Measurements from ENCODE around the gene TIAM2. TPM values are rescaled to one million over a fixed set of nuclear protein-coding genes. Genes with fewer than 3 reads are reported as not detected.

The TIAM2 gene
- total RNA-seq, 1 donor from 2014 or later, result 36.8 TPM

DNA sequence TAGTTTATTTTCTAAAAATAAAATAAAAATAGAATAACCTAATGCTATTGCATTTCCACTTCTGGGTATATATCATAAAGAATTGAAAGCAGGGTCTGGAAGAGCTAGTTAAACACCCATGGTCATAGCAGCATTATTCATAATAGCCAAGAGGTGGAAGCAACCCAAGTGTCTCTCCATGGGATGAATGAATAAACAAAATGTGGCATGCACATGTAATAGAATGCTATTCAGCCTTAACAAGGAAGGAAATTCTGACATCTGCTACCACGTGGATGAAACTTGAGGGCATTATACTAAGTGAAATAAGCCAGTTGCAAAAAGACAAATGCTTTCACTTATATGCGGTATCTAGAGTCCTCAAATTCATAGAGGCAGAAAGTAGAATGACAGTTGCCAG, 130.8 kb downstream of the TIAM2 start:
- no peak overlapping the region for H3K27ac Mint-ChIP-seq (ENCODE audit: unreplicated experiment)
- peaks cover 3% of the 10 kb centered on the region for H3K36me3 Mint-ChIP-seq (ENCODE audit: low read depth)
- no peak for DNase-seq (ENCODE audit: low read depth, low spot score)
- H3K4me1 Mint-ChIP-seq, result peaks cover 39% of the 10 kb centered on the region
- H3K27me3 Mint-ChIP-seq (ENCODE audit: low read depth), result no peaks in the 10 kb centered on the region
- TF ChIP-seq, protein P1, sequence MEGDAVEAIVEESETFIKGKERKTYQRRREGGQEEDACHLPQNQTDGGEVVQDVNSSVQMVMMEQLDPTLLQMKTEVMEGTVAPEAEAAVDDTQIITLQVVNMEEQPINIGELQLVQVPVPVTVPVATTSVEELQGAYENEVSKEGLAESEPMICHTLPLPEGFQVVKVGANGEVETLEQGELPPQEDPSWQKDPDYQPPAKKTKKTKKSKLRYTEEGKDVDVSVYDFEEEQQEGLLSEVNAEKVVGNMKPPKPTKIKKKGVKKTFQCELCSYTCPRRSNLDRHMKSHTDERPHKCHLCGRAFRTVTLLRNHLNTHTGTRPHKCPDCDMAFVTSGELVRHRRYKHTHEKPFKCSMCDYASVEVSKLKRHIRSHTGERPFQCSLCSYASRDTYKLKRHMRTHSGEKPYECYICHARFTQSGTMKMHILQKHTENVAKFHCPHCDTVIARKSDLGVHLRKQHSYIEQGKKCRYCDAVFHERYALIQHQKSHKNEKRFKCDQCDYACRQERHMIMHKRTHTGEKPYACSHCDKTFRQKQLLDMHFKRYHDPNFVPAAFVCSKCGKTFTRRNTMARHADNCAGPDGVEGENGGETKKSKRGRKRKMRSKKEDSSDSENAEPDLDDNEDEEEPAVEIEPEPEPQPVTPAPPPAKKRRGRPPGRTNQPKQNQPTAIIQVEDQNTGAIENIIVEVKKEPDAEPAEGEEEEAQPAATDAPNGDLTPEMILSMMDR (conservative IDR thresholded peaks at IDR 0.05), result no peak
- no peak overlapping the region for H3K4me3 Mint-ChIP-seq
- no peaks in the 10 kb centered on the region for H3K9me3 Mint-ChIP-seq

DNA sequence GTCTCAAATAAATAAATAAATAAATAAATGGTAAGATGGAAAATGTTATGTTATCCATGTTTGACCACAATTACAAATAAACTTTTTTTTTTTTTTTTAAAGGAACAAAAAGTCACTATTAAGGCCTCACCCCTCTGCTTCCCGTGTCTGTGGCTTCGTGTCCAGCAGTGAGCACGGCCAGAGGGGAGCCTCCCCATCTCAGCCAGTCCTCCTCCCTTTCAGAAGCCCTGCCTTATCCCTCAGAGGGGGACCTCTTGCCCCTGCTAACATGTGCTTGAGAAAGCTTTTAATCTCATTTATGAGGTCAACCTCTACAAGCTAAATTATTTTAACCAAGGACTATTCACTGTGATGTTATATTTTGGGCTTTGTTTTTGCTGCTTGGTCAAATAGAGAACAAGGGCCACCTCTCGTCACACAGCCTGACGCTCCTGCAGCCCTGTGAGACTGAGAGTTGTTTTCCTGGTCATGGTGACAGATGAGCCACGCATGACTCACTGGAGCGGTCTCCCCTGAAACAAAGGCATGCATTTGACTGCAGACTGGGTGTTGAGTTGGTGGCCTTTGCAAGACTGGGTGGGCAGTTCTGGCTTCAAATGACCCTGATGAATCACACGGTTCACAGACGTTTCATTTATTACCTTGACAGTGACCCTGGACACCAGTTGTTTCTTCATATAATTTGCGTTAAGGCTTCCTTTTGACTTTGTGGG, 131.8 kb downstream of the TIAM2 start:
- Mint-ChIP-seq H3K4me3 (peak overlapping the region; percentile 14), H3K4me1 (peaks cover 31% of the 10 kb centered on the region), H3K9me3 (no peaks in the 10 kb centered on the region), H3K36me3 (ENCODE audit: low read depth) (peaks cover 3% of the 10 kb centered on the region), H3K27ac (ENCODE audit: unreplicated experiment) (peak overlapping the region; percentile 78), H3K27me3 (ENCODE audit: low read depth) (no peaks in the 10 kb centered on the region)
- no peak for DNase-seq (ENCODE audit: low read depth, low spot score)
- TF ChIP-seq, protein P1 (conservative IDR thresholded peaks at IDR 0.05), result no peak

DNA sequence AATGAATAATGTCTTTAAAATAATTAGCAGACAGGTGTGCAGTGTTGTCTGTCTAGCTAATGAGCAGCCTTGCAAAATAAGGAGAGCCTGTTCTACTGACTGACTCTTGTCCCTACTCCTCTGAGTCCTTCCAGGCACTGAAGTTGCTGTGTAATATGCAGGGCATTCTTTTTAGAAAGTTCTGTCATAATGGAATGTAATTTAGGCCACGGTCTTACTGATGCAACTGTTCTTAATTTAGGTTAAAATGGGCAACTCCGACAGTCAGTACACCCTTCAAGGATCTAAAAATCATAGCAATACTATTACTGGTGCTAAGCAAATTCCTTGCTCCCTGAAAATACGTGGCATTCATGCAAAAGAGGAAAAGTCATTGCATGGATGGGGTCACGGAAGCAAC, 133.9 kb downstream of the TIAM2 start:
- peaks cover 3% of the 10 kb centered on the region for H3K36me3 Mint-ChIP-seq (ENCODE audit: low read depth)
- no peak overlapping the region for H3K27ac Mint-ChIP-seq (ENCODE audit: unreplicated experiment)
- no peak overlapping the region for H3K4me3 Mint-ChIP-seq

DNA sequence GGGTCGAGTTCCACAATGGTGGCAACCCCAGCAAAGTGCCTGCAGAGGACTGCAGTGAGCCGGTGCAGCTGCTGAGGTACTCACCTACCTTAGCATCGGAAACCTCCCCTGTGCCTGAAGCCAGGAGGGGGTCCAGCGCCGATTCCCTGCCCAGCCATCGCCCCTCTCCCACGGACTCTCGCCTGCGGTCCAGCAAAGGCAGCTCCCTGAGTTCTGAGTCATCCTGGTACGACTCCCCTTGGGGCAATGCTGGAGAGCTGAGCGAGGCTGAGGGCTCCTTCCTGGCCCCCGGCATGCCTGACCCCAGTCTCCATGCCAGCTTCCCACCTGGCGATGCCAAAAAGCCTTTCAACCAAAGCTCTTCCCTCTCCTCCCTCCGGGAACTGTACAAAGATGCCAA, 134.6 kb downstream of the TIAM2 start:
- peaks cover 3% of the 10 kb centered on the region for H3K36me3 Mint-ChIP-seq (ENCODE audit: low read depth)
- TF ChIP-seq, protein P1 (conservative IDR thresholded peaks at IDR 0.05), result no peak
- peak overlapping the region; percentile 70 for H3K27ac Mint-ChIP-seq (ENCODE audit: unreplicated experiment)
- no peaks in the 10 kb centered on the region for H3K9me3 Mint-ChIP-seq
- no peaks in the 10 kb centered on the region for H3K27me3 Mint-ChIP-seq (ENCODE audit: low read depth)
- H3K4me1 Mint-ChIP-seq, result peaks cover 18% of the 10 kb centered on the region
- no peak for DNase-seq (ENCODE audit: low read depth, low spot score)
- no peak overlapping the region for H3K4me3 Mint-ChIP-seq

More for the DNA sequence above, 133.9 kb downstream of the TIAM2 start:
- Mint-ChIP-seq H3K4me1 (peaks cover 18% of the 10 kb centered on the region), H3K27me3 (ENCODE audit: low read depth) (no peaks in the 10 kb centered on the region), H3K9me3 (no peaks in the 10 kb centered on the region)
- DNase-seq (ENCODE audit: low read depth, low spot score), result no peak
- TF ChIP-seq, protein P1 (conservative IDR thresholded peaks at IDR 0.05), result no peak

DNA sequence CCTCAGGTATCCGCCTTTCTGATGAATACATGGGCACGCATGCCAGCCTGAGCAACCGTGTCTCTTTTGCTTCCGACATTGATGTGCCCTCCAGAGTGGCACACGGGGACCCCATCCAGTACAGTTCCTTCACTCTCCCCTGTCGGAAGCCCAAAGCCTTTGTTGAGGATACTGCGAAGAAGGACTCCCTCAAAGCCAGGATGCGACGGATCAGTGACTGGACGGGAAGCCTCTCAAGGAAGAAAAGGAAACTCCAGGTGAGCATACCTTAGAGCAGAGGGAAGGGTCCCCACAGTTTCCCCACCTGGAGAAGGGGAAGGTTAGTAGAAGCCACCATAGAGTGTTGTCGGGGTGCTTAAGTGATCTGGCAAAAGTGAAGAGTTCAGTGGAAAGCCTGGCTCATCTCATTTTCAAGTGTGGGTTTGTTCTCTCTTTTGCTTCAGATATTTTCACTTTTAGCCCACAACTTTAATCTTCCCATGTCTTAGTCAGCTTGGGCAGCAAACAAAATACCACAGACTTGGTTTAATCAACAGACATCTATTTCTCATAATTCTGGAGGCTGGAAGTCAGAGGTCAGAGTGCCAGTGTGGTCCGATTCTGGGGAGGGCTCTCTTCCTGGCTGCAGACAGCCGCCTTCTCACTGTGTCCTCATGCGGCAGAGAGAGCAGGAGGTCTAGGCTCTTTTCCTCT, 135.2 kb downstream of the TIAM2 start:
- H3K9me3 Mint-ChIP-seq, result no peaks in the 10 kb centered on the region
- H3K27me3 Mint-ChIP-seq (ENCODE audit: low read depth), result no peaks in the 10 kb centered on the region
- peaks cover 3% of the 10 kb centered on the region for H3K36me3 Mint-ChIP-seq (ENCODE audit: low read depth)
- peak overlapping the region; percentile 70 for H3K27ac Mint-ChIP-seq (ENCODE audit: unreplicated experiment)
- TF ChIP-seq, protein P1 (conservative IDR thresholded peaks at IDR 0.05), result no peak
- peaks cover 15% of the 10 kb centered on the region for H3K4me1 Mint-ChIP-seq
- DNase-seq (ENCODE audit: low read depth, low spot score), result no peak
- H3K4me3 Mint-ChIP-seq, result no peak overlapping the region

Measured in neural crest cell (in vitro differentiated cells).